Measurements from ENCODE around the gene PLCL2. TPM values are rescaled to one million over a fixed set of nuclear protein-coding genes. Genes with fewer than 3 reads are reported as not detected.

The PLCL2 gene
- total RNA-seq, 1 experiment from 2014 or later, result 0.07 TPM

GRCh38 chr3:16985608-16986007 is 100.9 kb downstream of the PLCL2 start:
- Mint-ChIP-seq H3K4me1 (ENCODE audit: low read depth, unreplicated experiment) (no peaks in the 10 kb centered on the region), H3K36me3 (ENCODE audit: insufficient read depth, unreplicated experiment) (no peaks in the 10 kb centered on the region), H3K27ac (ENCODE audit: unreplicated experiment) (no peak overlapping the region), H3K4me3 (ENCODE audit: unreplicated experiment) (no peak overlapping the region), H3K27me3 (ENCODE audit: insufficient read depth, unreplicated experiment) (peaks cover 3% of the 10 kb centered on the region), H3K9me3 (ENCODE audit: unreplicated experiment) (no peaks in the 10 kb centered on the region)
- no peak overlapping the region for H3K4me3 ChIP-seq (ENCODE audit: low read depth, low read length)
- no peak for TF ChIP-seq CTCF (IDR thresholded peaks at IDR 0.05; ENCODE audit: insufficient read depth in 1 of 2, low read depth in 1 of 2, low read length in 1 of 2, severe bottlenecking in 1 of 2, unreplicated experiment in 1 of 2)
- no peaks in the 10 kb centered on the region for H3K27me3 ChIP-seq (replicated peaks; ENCODE audit: control insufficient read depth, insufficient read depth, low read length)
- no peaks in the 10 kb centered on the region for H3K36me3 ChIP-seq (ENCODE audit: control insufficient read depth, insufficient read depth, low read length)
- no TSS peak for BruUV-seq (replicated peaks)
- H3K9me3 ChIP-seq, result no peaks in the 10 kb centered on the region
- no peaks in the 10 kb centered on the region for H3K4me1 ChIP-seq
- CTCF ChIA-PET, result no interaction called here
- POLR2A ChIA-PET, result no interaction called here
- intact Hi-C loops (cut with micrococcal nuclease; ENCODE audit: unreplicated experiment), result no loop called here
- no peak for DNase-seq

DNA sequence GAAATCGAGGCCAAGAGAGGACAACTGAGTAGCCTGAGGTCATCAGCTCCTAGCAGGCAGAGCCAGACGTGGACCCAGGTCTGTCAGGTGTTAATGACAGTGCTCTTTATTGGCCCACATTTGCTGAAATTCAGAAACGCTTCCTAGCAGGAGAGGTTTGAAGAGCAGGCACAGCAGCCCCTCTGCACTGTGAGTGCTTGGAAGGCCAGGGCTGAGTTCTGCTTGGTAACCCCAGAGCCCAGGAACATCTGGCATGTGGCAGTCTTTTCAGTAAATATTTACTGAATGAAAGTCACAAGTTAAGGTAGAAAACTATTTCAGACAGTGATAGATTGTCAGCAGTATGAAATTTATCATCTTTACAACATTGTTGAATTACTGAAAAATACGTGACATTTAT is 102.4 kb downstream of the PLCL2 start:
- ChIA-PET POLR2A (no interaction called here), CTCF (no interaction called here)
- H3K4me3 Mint-ChIP-seq (ENCODE audit: unreplicated experiment), result no peak overlapping the region
- Histone ChIP-seq H3K27me3 (replicated peaks; ENCODE audit: control insufficient read depth, insufficient read depth, low read length) (no peaks in the 10 kb centered on the region), H3K36me3 (ENCODE audit: control insufficient read depth, insufficient read depth, low read length) (no peaks in the 10 kb centered on the region), H3K4me3 (ENCODE audit: low read depth, low read length) (no peak overlapping the region), H3K9me3 (no peaks in the 10 kb centered on the region), H3K4me1 (no peaks in the 10 kb centered on the region)
- no peak for TF ChIP-seq CTCF (IDR thresholded peaks at IDR 0.05; ENCODE audit: insufficient read depth in 1 of 2, low read depth in 1 of 2, low read length in 1 of 2, severe bottlenecking in 1 of 2, unreplicated experiment in 1 of 2)
- H3K36me3 Mint-ChIP-seq (ENCODE audit: insufficient read depth, unreplicated experiment), result no peaks in the 10 kb centered on the region
- H3K27me3 Mint-ChIP-seq (ENCODE audit: insufficient read depth, unreplicated experiment), result peaks cover 3% of the 10 kb centered on the region
- no peak overlapping the region for H3K27ac Mint-ChIP-seq (ENCODE audit: unreplicated experiment)
- H3K9me3 Mint-ChIP-seq (ENCODE audit: unreplicated experiment), result no peaks in the 10 kb centered on the region
- intact Hi-C loops (cut with micrococcal nuclease; ENCODE audit: unreplicated experiment), result no loop called here
- no TSS peak for BruUV-seq (replicated peaks)
- H3K4me1 Mint-ChIP-seq (ENCODE audit: low read depth, unreplicated experiment), result no peaks in the 10 kb centered on the region
- DNase-seq, result no peak

- no peaks in the 10 kb centered on the region for H3K36me3 ChIP-seq (ENCODE audit: control insufficient read depth, insufficient read depth, low read length)
- Mint-ChIP-seq H3K4me3 (ENCODE audit: unreplicated experiment) (no peak overlapping the region), H3K27ac (ENCODE audit: unreplicated experiment) (no peak overlapping the region), H3K4me1 (ENCODE audit: low read depth, unreplicated experiment) (no peaks in the 10 kb centered on the region), H3K9me3 (ENCODE audit: unreplicated experiment) (no peaks in the 10 kb centered on the region), H3K27me3 (ENCODE audit: insufficient read depth, unreplicated experiment) (peaks cover 3% of the 10 kb centered on the region), H3K36me3 (ENCODE audit: insufficient read depth, unreplicated experiment) (no peaks in the 10 kb centered on the region)
- no peaks in the 10 kb centered on the region for H3K9me3 ChIP-seq
- no peak for DNase-seq
- intact Hi-C loops (cut with micrococcal nuclease; ENCODE audit: unreplicated experiment), result no loop called here
- H3K4me3 ChIP-seq (ENCODE audit: low read depth, low read length), result no peak overlapping the region
- ChIA-PET CTCF (no interaction called here), POLR2A (no interaction called here)
- H3K27me3 ChIP-seq (replicated peaks; ENCODE audit: control insufficient read depth, insufficient read depth, low read length), result no peaks in the 10 kb centered on the region
- H3K4me1 ChIP-seq, result no peaks in the 10 kb centered on the region
- BruUV-seq (replicated peaks), result no TSS peak
- TF ChIP-seq CTCF (IDR thresholded peaks at IDR 0.05; ENCODE audit: insufficient read depth in 1 of 2, low read depth in 1 of 2, low read length in 1 of 2, severe bottlenecking in 1 of 2, unreplicated experiment in 1 of 2), result no peak
These were observed 105.4 kb downstream of the PLCL2 start for GRCh38 chr3:16990163-16990562.
